DOHH2 (cell line): Measurements from ENCODE around the gene BTF3L4.
"Not testable (repeated sequence)": the region's sequence is repeated elsewhere in the genome, so short reads cannot be mapped to it uniquely, and the experiment has no call there.

ENCODE experiments used
- CTCF ChIP-seq: fragments of 200-600 bp; sonication (generic); IDR thresholded peaks from one replicate; pipeline ENCODE4 v1.5.1; 2014; ENCODE audit warnings: antibody characterized with exemption, mild to moderate bottlenecking, low read depth, low read length; ENCODE audit not compliant: poor library complexity, severe bottlenecking
- EZH2phosphoT487 ChIP-seq: fragments of 200-600 bp; sonication (generic); IDR thresholded peaks from 2 replicates; pipeline ENCODE4 v1.6.1; 2017; ENCODE audit warnings: borderline replicate concordance, mild to moderate bottlenecking, antibody characterized with exemption, low read length, moderate library complexity, mixed read lengths

GRCh38 chr1:52077277-52077676 is 21.2 kb downstream of the BTF3L4 start:
- TF ChIP-seq CTCF, EZH2phosphoT487: not testable (repeated sequence)
